ENCODE measurements around the gene TMEM255B. TPM values are rescaled to one million over a fixed set of nuclear protein-coding genes. Genes with fewer than 3 reads are reported as not detected.

The TMEM255B gene
- total RNA-seq, 1 donor from 2014 or later, result 0.26 TPM

- no peak overlapping the region for H3K4me3 ChIP-seq
- peaks cover 10% of the 10 kb centered on the region for H3K4me1 Mint-ChIP-seq
- H3K9me3 Mint-ChIP-seq, result peaks cover 15% of the 10 kb centered on the region
- H3K79me2 ChIP-seq (ENCODE audit: low read depth), result no peaks in the 10 kb centered on the region
- no peak for TF ChIP-seq EZH2phosphoT487 (IDR thresholded peaks at IDR 0.05)
- TF ChIP-seq, protein P1, sequence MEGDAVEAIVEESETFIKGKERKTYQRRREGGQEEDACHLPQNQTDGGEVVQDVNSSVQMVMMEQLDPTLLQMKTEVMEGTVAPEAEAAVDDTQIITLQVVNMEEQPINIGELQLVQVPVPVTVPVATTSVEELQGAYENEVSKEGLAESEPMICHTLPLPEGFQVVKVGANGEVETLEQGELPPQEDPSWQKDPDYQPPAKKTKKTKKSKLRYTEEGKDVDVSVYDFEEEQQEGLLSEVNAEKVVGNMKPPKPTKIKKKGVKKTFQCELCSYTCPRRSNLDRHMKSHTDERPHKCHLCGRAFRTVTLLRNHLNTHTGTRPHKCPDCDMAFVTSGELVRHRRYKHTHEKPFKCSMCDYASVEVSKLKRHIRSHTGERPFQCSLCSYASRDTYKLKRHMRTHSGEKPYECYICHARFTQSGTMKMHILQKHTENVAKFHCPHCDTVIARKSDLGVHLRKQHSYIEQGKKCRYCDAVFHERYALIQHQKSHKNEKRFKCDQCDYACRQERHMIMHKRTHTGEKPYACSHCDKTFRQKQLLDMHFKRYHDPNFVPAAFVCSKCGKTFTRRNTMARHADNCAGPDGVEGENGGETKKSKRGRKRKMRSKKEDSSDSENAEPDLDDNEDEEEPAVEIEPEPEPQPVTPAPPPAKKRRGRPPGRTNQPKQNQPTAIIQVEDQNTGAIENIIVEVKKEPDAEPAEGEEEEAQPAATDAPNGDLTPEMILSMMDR (IDR thresholded peaks at IDR 0.05), result no peak
- H3K27me3 ChIP-seq, result peaks cover 18% of the 10 kb centered on the region
- H3K9ac ChIP-seq, result no peak overlapping the region
- no peaks in the 10 kb centered on the region for H4K20me1 ChIP-seq (ENCODE audit: low read depth)
- peaks cover 8% of the 10 kb centered on the region for H3K4me1 ChIP-seq
- H3K27ac Mint-ChIP-seq, result no peak overlapping the region
- H3K9me3 ChIP-seq (ENCODE audit: low read depth), result no peaks in the 10 kb centered on the region
- peaks cover 24% of the 10 kb centered on the region for H3K27me3 Mint-ChIP-seq (ENCODE audit: insufficient read depth, low read depth)
- H3K36me3 ChIP-seq, result no peaks in the 10 kb centered on the region
- no peak overlapping the region for H2AFZ ChIP-seq (replicated peaks)
- no peak overlapping the region for H3K27ac ChIP-seq
- peaks cover 23% of the 10 kb centered on the region for H3F3A ChIP-seq (ENCODE audit: low read depth)
- no peak overlapping the region for H3K4me3 Mint-ChIP-seq
- H3K36me3 Mint-ChIP-seq, result peaks cover 7% of the 10 kb centered on the region
- no peak overlapping the region for H3K4me2 ChIP-seq
- no peak for DNase-seq (ENCODE audit: low spot score)
These were observed 4.3 kb upstream of the TMEM255B start for GRCh38 chr13:113754691-113755090.

GRCh38 chr13:113756441-113757097 lies 2.5 kb upstream of the TMEM255B start:
- no peak overlapping the region for H3K27ac Mint-ChIP-seq

DNA sequence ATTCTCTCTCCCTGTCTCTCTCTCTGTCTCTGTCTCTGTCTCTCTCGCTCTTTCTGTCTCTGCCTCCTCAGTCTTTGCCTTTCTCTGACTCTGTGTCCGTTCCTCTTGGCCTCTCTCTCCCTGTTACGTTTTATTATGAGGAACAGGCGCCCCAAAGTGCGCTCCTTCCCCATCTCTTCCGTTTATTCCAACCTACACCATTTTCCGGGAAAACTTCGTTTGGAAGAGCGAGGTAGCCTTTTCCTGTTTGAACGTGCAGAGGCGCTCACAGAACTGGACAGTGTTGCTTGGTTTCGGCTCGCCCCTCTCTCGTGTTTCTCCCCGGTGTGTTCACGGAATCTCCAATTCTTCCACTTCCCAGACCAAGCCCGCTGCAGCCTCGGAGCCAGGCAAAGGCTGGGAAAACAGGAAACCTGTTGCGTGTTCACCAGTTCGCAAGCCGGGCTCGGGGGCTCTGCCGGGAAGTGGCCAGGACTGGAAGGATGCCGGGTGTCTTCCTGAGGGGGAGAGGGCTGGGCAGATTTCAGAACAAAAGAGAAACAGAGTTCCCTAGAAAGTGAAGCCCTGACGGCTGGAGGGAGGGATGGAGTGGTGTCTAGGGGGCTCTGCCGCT lies 605 bp downstream of the TMEM255B start:
- H4K20me1 ChIP-seq (ENCODE audit: low read depth), result no peaks in the 10 kb centered on the region
- no peak overlapping the region for H3K9ac ChIP-seq
- peak overlapping the region; percentile 95 for H2AFZ ChIP-seq (replicated peaks)
- Mint-ChIP-seq H3K4me1 (peaks cover 9% of the 10 kb centered on the region), H3K27ac (peak overlapping the region; percentile 8), H3K36me3 (no peaks in the 10 kb centered on the region), H3K9me3 (peaks cover 2% of the 10 kb centered on the region), H3K4me3 (peak overlapping the region; percentile 87), H3K27me3 (ENCODE audit: insufficient read depth, low read depth) (peaks cover 23% of the 10 kb centered on the region)
- H3K27me3 ChIP-seq, result peaks cover 40% of the 10 kb centered on the region
- no peak overlapping the region for H3K27ac ChIP-seq
- peak overlapping the region; percentile 63 for H3K4me3 ChIP-seq
- no peaks in the 10 kb centered on the region for H3K9me3 ChIP-seq (ENCODE audit: low read depth)
- H3K4me1 ChIP-seq, result peaks cover 12% of the 10 kb centered on the region
- no peaks in the 10 kb centered on the region for H3K36me3 ChIP-seq
- peak overlapping the region; percentile 95 for H3K4me2 ChIP-seq
- TF ChIP-seq EZH2 (IDR thresholded peaks at IDR 0.05) (no peak), EZH2phosphoT487 (IDR thresholded peaks at IDR 0.05) (peak; percentile 41)
- TF ChIP-seq, protein P1 (IDR thresholded peaks at IDR 0.05), result no peak
- peak; percentile 58 for DNase-seq (ENCODE audit: low spot score)
- H3F3A ChIP-seq (ENCODE audit: low read depth), result peaks cover 22% of the 10 kb centered on the region
- H3K79me2 ChIP-seq (ENCODE audit: low read depth), result no peaks in the 10 kb centered on the region

More at GRCh38 chr13:113756441-113757097, 2.5 kb upstream of the TMEM255B start:
- TF ChIP-seq, protein P1 (IDR thresholded peaks at IDR 0.05), result no peak
- Histone ChIP-seq H4K20me1 (ENCODE audit: low read depth) (no peaks in the 10 kb centered on the region), H3F3A (ENCODE audit: low read depth) (peaks cover 22% of the 10 kb centered on the region), H3K4me2 (no peak overlapping the region), H3K9me3 (ENCODE audit: low read depth) (no peaks in the 10 kb centered on the region), H3K27me3 (peaks cover 37% of the 10 kb centered on the region), H3K79me2 (ENCODE audit: low read depth) (no peaks in the 10 kb centered on the region), H3K4me1 (peaks cover 12% of the 10 kb centered on the region), H2AFZ (replicated peaks) (no peak overlapping the region), H3K9ac (no peak overlapping the region), H3K27ac (no peak overlapping the region), H3K4me3 (no peak overlapping the region), H3K36me3 (no peaks in the 10 kb centered on the region)
- Mint-ChIP-seq H3K4me3 (no peak overlapping the region), H3K27me3 (ENCODE audit: insufficient read depth, low read depth) (peaks cover 26% of the 10 kb centered on the region), H3K4me1 (peaks cover 9% of the 10 kb centered on the region), H3K36me3 (no peaks in the 10 kb centered on the region), H3K9me3 (peaks cover 3% of the 10 kb centered on the region)
- no peak for DNase-seq (ENCODE audit: low spot score)

Data from neural progenitor cell (in vitro differentiated cells).